ENCODE measurements around the gene CXXC1.
A peak's percentile ranks its signal among the peaks of the same experiment; 100 is the strongest.
"Not testable (repeated sequence)": the region's sequence is repeated elsewhere in the genome, so short reads cannot be mapped to it uniquely, and the experiment has no call there.

CXXC1 gene

DNA sequence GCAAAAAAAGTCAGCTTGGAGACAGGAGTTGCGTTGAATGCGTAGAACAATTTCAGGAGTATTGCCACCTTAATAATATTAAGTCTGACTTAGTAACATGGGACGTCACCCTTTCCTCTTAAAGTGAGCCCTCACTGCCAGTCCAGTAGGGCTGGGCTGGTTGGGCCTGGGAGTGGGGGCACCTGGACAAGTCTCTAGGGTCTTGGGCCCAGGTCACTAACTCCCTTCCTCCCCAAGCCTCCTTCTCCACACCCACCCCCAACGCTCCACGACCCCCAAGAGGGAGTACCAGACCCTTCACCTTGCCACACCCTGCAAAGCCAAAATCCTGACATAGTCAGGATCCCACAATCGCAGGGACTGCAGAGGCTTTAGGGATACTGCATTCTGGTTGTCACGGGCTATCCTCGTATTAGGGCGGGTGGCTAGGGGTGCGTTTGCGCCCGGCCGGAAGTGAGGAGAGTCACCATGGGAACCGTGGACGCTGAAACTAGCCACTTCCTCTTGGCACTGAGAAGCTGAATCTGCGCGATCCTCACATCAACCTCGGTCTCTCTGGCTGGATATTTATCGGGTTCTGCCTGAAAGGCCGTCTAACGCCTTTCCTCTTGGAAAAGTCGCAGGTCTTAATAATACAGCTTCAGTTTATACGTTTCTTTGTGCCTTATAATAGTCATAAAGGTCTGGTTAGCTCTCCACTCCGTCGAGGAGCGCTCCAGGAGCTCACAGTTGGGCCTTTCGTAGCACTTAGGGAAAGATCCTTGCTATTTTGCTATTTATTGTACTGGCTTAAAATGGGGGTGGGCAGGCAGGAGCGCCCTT, 10.3 kb upstream of the CXXC1 start:
- no peak for DNase-seq

DNA sequence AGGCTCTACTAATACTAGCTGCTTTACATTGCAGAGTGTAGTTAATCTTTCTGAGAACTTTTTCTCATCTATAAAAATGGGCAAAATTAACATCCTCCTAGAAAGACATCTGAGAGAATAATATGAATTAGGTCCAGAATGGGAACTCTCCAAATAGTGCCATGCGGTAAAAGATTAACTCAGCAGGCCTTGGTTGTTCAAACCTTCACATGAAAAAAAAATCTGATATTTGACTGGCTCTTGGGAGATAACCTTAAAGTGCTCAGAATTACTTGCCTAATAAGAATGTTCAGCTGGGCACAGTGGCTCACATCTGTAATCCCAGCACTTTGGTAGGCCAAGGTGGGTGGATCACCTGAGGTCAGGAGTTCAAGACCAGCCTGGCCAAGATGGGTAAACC, 5.5 kb upstream of the CXXC1 start:
- DNase-seq, result no peak

DNA sequence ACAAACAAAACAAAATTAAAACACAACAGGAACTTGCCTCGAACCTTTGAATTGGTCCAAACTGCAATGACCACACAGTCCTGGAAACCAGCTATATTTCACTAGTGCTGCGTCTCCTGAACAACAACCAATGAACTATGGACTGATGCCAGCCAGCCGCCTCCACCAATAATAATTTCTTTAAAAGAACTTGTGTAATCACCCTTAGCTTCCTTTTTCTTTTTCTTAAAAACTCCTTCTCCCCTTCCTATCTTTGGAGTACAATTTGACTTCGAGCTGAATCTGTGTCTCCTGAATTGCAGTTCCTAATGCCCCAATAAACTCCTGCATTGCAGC, 1.6 kb upstream of the CXXC1 start:
- no peak for DNase-seq

DNA sequence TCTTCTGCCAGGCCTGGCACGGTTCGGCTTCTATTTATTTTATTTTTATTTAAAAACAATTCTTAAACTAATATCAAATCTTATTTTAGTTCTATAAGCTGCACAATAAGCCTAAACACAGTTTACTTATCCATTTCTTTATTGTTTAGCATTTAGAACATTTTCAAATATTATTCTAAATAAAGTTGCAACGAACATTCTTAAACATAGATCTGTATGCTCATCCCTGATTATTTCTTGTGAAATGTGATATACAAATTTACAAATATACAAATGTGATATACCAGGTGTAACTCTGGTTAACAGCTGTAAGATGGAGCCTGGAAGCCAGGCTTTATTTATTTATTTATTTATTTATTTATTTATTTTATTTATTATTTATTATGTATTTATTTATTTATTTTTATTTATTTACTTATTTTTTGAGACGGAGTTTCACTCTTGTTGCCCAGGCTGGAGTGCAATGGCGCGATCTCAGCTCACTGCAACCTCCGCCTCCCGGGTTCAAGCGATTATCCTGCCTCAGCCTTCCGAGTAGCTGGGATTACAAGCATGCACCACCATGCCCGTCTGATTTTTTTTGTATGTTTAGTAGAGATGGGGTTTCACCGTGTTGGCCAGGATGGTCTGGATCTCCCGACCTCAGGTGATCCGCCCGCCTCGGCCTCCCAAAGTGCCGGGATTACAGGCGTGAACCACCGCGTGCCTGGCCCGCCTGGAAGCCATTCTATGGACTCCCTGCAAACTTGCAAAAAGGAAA, 1.0 kb upstream of the CXXC1 start:
- not testable (repeated sequence) for DNase-seq

DNA sequence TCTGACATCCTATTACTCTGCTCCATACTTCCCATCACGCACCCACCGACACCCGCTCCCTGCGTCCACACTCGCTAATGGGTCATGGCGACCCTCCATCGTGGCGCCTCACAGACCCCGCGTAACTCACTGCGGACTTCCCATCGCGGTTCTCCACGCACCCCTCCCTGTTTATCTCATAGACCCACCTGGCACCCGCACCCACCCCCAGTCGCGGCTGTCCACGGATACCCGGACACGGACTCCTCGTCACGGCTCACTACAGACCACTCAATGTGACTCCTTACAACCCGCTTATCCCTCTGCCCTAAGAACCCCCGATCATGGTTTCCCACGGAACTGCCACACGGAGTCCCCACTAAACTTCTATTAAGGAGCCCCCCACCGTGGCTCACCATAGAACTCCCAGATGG, 458 bp downstream of the CXXC1 start:
- DNase-seq, result no peak

DNA sequence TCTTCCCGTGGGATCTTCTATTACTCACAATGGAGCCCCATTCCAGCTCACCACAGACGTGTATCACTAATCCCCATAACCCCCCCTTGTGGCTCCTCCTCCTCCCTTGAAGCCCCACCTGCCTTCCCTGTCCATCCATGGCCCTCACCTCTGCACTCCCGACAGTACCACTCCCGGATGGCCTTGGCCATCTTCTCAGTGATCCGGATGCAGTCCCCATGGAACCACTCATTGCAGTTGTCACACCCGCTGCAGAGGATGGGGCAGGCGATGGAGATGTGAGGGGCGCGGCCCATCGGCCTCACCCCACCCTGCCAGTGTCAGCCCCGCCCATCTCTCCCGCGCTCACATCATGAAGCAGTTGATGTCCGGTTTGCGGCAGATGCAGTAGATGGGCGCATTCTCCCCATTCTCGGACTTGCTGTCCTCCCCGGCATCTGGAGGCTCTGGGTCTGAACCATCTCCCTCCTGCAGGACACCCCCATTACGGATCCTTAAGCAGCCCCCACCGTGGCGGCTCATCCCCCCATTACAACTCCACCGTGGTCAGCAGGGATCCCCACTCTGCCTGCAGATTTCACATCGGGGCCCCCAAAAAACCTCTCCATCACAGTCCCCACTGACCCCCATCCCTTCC, 983 bp downstream of the CXXC1 start:
- DNase-seq, result peak; percentile 57

DNA sequence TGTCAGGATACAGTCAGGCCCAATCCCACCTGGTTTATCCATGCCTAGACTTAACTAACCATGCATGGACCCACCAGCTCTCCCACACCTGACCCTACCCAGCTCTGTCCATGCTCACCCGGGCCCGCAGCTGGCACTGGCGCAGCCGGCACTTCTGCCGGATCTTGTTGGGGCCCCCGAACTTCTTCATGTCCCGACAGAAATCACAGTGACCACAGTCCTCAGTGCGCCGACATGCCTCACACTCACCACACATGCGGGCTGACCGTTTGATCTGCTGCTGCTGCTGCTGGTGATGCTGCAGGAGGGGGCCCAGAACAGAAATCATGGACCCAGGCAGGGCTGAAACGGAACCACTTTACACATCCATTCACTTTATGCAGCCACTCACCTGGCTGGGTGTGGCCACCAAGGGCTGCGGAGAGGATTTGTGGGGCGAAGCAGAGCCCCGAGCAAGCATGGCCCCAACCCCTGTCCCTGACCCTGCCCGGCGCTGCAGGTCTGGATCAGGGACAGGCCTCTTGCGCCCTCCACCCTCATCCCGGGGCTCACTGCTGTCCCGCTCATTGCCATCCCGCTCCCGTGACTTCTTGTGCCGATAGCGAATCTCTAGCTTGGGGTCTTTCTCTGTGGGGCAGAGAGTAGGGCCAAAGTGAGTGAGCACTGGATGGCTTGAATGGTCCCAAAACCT, 1.7 kb downstream of the CXXC1 start:
- no peak for DNase-seq

DNA sequence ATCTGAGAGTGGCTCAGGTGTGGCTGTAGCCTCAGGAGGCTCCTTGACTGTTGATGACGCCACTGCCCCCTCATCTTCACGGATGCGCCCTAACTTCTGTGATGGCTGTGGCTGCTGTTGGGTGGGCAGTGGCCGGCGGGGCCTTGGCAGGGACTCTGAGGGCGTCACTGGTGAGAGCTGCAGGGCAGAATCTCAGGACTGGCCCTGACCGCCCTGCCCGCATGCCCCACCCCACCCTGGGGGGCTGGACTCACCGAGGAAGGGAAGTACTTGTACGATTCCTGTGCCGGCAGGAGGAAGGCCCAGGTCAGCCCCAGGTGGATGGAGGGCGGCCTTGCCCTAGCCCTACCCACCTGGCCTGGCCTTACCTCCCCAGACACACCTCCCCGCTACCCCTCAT, 2.4 kb downstream of the CXXC1 start:
- no peak for DNase-seq

DNA sequence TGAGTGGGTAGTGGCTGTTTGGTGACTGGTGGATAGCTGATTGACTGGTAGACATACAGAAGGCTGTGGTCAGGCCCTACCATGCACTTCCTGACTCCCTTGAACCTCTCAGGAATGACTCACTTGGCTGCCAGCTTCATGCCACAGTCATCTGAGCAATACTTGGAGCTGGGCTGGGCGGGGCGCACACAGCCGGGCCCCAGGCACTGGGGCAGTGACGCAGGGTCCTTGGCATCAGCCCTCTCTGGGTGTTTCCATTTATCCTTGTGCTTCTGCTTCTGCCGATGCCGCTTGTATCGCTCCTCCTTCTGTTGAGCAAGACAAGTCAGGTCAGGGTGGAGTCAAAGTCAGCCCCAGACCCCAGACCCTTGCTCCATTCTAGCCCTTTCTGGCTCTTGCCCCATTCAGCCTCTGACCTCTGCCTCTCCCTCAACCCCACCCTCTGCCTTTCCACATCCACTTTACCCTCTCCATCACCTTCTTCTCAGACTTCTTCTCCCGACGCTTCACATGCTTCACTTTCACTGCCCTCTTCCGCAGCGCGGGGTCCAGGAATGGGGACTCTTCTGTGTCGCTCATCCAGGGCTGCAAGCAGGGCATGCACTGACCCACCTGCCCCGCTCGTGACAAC, 3.1 kb downstream of the CXXC1 start:
- DNase-seq, result no peak

DNA sequence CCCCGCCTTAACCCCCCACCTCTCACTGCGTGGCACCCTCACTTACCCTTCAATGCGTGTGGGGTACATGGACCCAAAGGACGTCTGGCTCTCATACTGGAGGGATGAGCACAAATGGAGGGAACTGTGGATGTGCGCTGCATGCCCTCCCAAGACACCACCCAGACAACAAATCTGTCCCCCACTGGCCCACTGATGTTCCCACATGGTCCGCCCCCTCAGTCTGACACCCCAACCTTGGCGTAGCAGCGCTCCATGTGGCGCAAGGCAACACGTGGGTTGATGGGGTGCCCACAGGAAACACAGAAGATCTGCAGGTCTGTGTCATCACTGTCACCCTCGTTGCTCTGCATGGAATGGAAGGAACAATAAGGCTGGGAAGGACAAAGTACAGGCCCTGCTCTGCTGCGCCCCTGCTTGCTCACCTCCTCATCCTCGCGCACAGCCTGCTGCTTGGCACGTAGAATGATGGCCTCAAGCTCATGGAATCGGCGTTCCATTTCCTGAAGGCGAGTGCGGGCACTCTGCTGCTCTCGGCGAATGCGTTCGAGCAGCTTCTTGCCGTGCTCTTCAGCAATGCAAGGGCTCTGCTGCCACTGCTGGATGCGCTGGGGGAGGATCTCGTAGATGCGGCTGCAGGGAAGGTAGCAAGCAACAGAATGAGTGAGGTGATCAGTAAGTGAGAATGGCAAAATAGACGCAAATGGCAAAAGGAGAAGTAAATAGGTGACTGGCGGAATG, 3.9 kb downstream of the CXXC1 start:
- DNase-seq, result no peak

DNA sequence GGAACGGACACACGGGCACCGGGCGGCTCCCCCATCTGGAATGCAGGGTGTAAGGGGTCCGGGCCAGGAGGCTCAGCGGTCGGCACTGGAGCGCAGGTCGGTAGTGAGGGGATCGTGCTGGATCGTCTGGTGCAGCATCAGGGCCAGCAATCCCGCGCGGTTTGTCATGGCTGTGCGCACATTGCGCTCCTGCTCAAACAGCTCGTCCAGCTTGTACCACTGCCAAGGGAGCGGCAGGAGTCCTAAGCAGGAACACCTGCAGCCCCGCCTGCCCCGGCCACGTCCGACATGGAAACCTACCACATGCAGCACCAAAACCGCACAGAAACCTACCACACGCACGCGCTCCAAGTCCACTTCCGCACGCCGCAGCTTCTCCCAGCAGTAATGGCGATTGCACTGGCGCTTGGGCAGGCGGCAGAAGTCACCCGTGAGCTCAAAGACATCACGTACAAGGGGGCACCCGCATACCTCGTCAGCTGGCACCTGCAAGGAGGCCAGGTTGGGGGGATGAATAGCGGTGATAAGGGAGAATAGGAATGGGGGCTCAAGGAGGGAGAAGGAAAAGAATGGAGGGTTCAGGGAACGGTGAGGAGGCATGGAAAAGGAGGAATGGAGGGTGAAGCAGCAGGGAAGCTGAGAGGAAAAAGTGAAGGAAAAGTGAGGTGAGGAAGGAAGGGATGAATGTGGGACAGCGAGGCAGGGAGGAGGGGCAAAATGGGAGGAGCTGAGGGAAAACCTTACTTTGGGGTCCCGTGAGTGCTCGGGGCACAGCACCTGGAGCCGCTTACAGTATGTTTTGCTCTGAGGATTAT, 4.8 kb downstream of the CXXC1 start:
- DNase-seq, result no peak

DNA sequence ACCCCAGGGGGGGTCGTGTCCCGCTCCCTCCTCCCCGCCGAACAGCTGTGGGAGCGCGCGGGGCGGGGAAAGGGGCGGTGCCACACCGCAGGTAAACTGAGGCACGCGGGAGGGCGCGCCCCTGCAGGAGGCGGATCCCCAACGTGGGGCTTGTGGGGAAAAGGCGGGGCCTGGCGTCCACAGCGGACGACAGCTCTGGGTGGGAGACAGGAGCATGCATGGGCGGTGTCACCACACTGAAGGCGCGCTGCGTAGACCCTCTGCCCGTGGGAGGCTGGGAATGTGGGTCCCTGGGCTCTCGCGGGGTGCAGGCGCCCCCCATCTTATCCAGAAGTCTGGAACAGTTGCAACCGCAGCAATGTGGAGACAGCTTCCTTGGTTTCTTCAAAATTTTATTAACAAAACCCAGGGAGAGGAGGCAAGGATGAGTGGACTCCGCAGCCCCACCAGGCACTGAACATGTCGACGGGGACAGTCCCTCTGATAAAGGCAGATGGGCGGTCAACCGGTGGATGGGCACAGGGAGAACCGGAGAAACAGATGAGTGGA, 5.4 kb downstream of the CXXC1 start:
- no peak for DNase-seq

DNA sequence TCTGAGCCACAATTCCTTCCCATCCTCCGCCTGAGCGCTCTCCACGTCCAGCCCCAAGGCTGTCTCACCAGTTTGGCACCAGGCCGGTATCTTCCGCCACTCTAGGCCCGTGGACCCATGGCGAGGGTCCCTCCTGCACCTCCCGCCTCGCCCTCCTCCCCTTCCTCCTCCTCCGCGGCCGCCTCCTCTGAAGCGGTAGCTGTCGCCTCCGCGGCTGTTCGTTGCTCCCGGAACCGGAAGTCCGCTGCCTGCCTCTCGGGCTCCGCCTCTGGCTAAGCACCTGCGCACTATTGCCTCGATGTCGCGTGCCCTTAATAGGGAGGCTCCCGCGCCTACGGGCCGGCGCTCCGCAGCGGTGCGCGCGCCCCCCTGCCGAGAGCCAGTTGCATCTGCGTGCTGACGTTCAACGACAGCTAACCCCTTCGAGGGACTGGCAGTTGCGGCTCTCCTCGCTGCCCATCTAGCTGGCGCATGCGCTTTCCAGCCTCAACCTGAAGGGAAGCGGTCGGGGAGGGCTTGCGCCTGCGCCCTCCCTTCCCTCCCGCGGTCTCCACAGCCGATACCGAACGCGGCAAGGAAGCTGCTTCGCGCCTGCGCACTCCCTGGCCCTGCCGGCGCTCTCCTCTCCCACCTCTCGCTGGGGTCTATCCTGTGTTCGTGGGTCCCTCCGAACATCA, 6.1 kb downstream of the CXXC1 start, which contains the start of gene MBD1:
TSS of gene MBD1 (minus strand) at position 229 of the 677 bp plus-strand sequence. CDS start 1,531 bp downstream, outside the sequence.
- DNase-seq, result peak; percentile 98

DNA sequence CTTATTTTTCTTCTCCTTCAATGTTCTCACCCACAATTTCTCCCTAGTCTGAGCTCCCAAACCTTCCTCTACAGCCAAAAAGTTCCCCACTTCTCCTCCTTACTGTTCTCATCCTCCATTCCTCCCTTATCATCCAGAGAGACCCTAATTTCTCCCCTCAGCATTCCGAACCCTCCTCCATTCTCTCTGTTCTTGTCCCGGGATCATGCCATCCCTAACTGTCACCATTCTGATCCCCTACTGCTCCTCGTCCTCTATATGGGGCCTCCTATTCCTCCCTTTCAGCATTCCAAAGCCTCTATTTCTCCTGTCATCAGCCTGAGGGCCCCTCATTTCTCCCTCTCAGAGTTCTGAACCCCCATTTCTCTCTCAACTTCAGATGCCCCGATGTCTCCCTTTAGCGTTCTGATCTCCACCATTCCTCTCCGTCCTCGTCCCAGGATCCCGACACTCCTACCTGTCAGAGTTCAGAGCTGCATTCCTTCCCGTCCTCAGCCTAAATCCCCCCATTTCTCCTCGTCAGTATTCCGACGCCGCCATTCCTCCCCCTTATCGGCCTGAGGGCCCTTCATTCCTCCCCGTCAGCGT, 6.7 kb downstream of the CXXC1 start:
- no peak for DNase-seq

DNA sequence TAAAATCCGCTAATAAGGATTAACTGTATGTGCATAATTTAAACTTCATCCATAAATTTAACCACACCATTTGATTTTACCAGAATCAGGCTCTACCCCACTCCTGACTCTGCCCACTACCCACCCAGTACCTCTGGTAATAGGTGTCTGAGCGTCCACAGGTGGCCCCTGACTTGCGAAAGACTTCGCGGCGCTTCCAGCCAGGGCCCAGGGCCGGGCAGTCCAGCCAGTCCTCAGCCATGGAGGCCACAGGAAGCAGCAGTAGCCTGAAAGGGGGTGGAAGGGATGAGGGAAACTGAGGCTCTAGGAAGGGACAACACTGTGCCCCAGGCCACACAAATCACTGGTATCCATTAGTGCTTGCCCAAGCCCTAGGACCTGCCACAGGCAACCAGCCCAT, 7.7 kb downstream of the CXXC1 start:
- no peak for DNase-seq

DNA sequence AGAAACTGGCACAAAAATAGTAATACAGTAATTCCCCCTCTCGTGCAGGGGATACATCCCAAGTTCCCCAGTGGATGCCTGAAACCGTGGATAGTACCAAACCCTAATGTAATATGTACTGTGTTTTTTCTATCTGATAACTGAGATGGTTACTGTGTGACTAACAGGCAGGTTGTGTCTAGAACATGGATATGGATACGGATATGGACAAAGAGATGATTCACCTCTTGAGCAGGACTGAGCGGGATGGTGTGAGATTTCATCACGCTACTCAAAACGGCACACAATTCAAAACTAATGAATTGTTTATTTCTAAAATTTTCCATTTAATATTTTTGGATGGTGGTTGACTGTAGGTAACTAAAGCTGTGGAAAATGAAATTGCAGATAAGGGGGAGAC, 9.6 kb downstream of the CXXC1 start:
- DNase-seq, result no peak

DNA sequence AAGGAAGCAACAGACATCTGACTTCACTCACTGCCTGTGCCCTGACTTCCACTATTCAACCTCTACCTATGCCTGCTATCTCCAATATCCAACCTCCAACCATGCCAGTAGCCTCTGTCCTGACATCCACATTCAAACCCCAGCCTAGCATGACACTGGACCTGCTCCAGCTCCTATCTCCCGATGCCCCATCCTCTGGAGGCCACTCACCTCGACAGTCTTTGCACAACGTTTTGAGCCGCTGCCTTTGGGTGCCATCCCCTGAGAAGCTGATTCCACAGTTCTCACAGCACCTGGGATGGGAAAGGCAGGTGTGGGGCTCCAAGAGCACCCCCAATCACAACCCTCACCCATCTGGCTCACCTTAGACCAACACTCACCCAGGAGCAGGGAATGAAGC, 11.0 kb downstream of the CXXC1 start:
- DNase-seq, result no peak

DNA sequence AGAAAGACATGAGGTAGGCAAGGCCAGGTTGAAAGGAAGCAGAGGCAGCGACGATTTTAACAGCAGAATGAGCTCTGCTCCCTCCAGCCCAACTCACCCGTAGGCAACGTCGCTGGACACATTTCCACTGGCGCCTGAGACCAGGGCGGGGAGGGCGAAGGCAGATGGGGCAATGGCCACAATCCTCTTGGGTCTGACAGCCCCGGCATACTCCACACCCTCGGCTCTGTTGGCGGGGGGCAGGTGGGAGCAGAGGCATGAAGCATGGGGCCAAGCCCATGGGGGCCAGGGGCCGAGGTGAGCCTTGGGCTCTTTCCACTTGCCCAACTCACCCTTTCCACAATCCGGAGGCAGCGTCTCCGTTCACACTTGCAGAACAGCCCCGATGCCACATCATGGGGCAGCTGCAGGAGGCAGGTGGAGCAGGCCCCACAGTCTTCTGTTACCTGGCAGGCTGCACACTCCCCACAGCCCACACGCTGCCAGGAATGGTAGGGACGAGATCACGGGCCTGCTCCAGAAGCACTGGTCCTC, 11.9 kb downstream of the CXXC1 start:
- no peak for DNase-seq

DNA sequence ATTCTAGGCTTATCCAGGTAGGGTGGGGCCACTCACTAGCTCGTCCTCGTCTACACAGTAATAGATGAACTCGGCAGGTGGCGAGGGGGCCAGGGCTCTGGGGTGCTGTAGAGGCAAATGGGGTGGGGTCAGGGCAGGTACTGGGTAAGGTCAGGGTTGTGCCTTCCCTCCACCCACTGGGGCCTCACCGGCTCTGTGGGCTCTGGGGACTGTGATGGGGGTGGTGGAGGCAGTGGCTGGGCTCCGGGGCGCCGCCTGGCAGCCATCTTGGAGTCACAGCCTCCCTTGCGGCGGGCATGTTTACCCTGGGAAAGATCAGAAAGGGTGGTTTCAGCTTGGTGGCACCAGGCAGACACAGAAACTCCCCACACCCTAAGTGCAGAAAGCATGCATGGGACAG, 12.6 kb downstream of the CXXC1 start:
- DNase-seq, result no peak

DNA sequence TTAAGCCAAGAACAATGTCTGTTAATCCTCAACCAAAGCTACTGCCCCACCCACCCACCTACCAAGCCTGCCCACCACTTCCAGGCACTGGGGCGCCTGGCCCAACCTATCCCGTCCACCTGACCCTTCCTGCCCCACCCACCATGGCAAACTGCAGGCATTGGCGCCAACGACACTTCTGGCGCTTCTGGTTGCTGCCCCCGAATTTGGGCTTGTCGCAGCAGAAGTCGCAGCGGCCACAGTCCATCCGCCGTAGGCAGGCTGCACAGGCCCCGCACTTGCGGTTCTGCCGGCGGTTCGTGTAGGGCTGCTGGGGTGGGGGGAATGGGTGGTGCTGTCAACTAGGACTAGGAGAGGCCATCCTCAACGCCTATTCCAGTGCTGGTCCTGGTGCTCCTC, 13.4 kb downstream of the CXXC1 start:
- no peak for DNase-seq
